Neural crest cell (in vitro differentiated cells): Measurements from ENCODE around the gene MTM1. TPM values are rescaled to one million over a fixed set of nuclear protein-coding genes. Genes with fewer than 3 reads are reported as not detected.

Experiments used
- DNase-seq: peaks from one replicate; pipeline ENCODE4 v3.0.0; 2021; ENCODE audit warnings: low read depth, mixed read lengths, low spot score
- H3K27ac Mint-ChIP-seq: one replicate; pipeline ENCODE4 v1.8.0; 2021; ENCODE audit warnings: mild to moderate bottlenecking, mixed read lengths; ENCODE audit not compliant: unreplicated experiment
- H3K27me3 Mint-ChIP-seq: 2 replicates; pipeline ENCODE4 v1.8.0; 2021; ENCODE audit warnings: low read depth, mild to moderate bottlenecking, mixed read lengths
- H3K36me3 Mint-ChIP-seq: 2 replicates; pipeline ENCODE4 v1.8.0; 2021; ENCODE audit warnings: low read depth, mild to moderate bottlenecking, mixed read lengths
- H3K4me1 Mint-ChIP-seq: 2 replicates; pipeline ENCODE4 v1.8.0; 2021; ENCODE audit warnings: mixed read lengths
- H3K4me3 Mint-ChIP-seq: one replicate; pipeline ENCODE4 v1.8.0; 2021; ENCODE audit warnings: mild to moderate bottlenecking, mixed read lengths
- H3K9me3 Mint-ChIP-seq: 2 replicates; pipeline ENCODE4 v1.8.0; 2021; ENCODE audit warnings: mixed read lengths
- CTCF ChIP-seq: fragments of 200-600 bp; sonication (generic); conservative IDR thresholded peaks from 2 replicates; pipeline ENCODE4 v1.5.0; 2021; ENCODE audit warnings: antibody characterized with exemption, mild to moderate bottlenecking
- total RNA-seq: library from RNA; stranded (reverse); gene quantifications from 2 replicates; pipeline ENCODE4 v1.2.1, GENCODE V29; 2021

The MTM1 gene
- total RNA-seq, 1 donor from 2014 or later = 6.2 TPM

- H3K9me3 Mint-ChIP-seq = peaks cover 10% of the 10 kb centered on the region
- H3K36me3 Mint-ChIP-seq = no peaks in the 10 kb centered on the region
- no peak for TF ChIP-seq CTCF
- H3K4me3 Mint-ChIP-seq = no peak overlapping the region
- DNase-seq = no peak
- H3K4me1 Mint-ChIP-seq = no peaks in the 10 kb centered on the region
- H3K27me3 Mint-ChIP-seq = no peaks in the 10 kb centered on the region
- H3K27ac Mint-ChIP-seq = no peak overlapping the region
Measured at GRCh38 chrX:150529587-150529986, 38.8 kb upstream of the MTM1 start.

- Mint-ChIP-seq H3K4me1 (no peaks in the 10 kb centered on the region), H3K9me3 (peaks cover 11% of the 10 kb centered on the region), H3K27me3 (no peaks in the 10 kb centered on the region), H3K36me3 (no peaks in the 10 kb centered on the region), H3K4me3 (no peak overlapping the region), H3K27ac (no peak overlapping the region)
- TF ChIP-seq CTCF = no peak
- no peak for DNase-seq
Measured at GRCh38 chrX:150530821-150531220, 37.6 kb upstream of the MTM1 start.

- Mint-ChIP-seq H3K36me3 (peaks cover 4% of the 10 kb centered on the region), H3K27ac (no peak overlapping the region), H3K27me3 (no peaks in the 10 kb centered on the region), H3K9me3 (peaks cover 16% of the 10 kb centered on the region), H3K4me1 (no peaks in the 10 kb centered on the region), H3K4me3 (no peak overlapping the region)
- TF ChIP-seq CTCF = no peak
- no peak for DNase-seq
Measured at GRCh38 chrX:150531467-150531866, 37.0 kb upstream of the MTM1 start.

- TF ChIP-seq CTCF = no peak
- H3K9me3 Mint-ChIP-seq = peaks cover 13% of the 10 kb centered on the region
- H3K4me3 Mint-ChIP-seq = no peak overlapping the region
- H3K27me3 Mint-ChIP-seq = no peaks in the 10 kb centered on the region
- H3K36me3 Mint-ChIP-seq = peaks cover 4% of the 10 kb centered on the region
- no peak for DNase-seq
- H3K4me1 Mint-ChIP-seq = no peaks in the 10 kb centered on the region
- no peak overlapping the region for H3K27ac Mint-ChIP-seq
Measured at GRCh38 chrX:150533863-150534262, 34.6 kb upstream of the MTM1 start.

- Mint-ChIP-seq H3K36me3 (peaks cover 4% of the 10 kb centered on the region), H3K27ac (peak overlapping the region; percentile 43), H3K4me3 (no peak overlapping the region), H3K4me1 (no peaks in the 10 kb centered on the region), H3K27me3 (no peaks in the 10 kb centered on the region), H3K9me3 (peaks cover 16% of the 10 kb centered on the region)
- TF ChIP-seq CTCF = no peak
- no peak for DNase-seq
Measured at GRCh38 chrX:150536455-150537116, 31.8 kb upstream of the MTM1 start.
